Upper lobe of right lung (tissue), 1 donor: Measurements from ENCODE around the gene TPCN2. TPM values are rescaled to one million over a fixed set of nuclear protein-coding genes. Genes with fewer than 3 reads are reported as not detected.
A peak's percentile ranks its signal among the peaks of the same experiment; 100 is the strongest.

Source experiments
- ATAC-seq: fragments of 200-7000 bp; cut with Tn5 transposase; one replicate; pipeline ENCODE4 v1.9.1; 2020; ENCODE audit warnings: mild to moderate bottlenecking, moderate library complexity
- DNase-seq: peaks from one replicate; pipeline ENCODE4 v3.0.0-alpha.2; 2020
- H3K27ac ChIP-seq: fragments of 200-600 bp; one replicate; pipeline ENCODE4 v1.8.0; 2022
- H3K27me3 ChIP-seq: fragments of 200-600 bp; one replicate; pipeline ENCODE4 v1.8.0; 2022; ENCODE audit warnings: mild to moderate bottlenecking
- H3K36me3 ChIP-seq: fragments of 200-600 bp; one replicate; pipeline ENCODE4 v1.8.0; 2022
- H3K4me1 ChIP-seq: fragments of 200-600 bp; one replicate; pipeline ENCODE4 v1.8.0; 2022
- H3K4me3 ChIP-seq: fragments of 200-600 bp; one replicate; pipeline ENCODE4 v1.8.0; 2022; ENCODE audit warnings: mild to moderate bottlenecking
- H3K9me3 ChIP-seq: fragments of 200-600 bp; one replicate; pipeline ENCODE4 v1.8.0; 2022
- intact Hi-C: fragments of 100-400 bp; cut with DNase I; formaldehyde crosslinking; loops from one replicate; pipeline ENCODE4 v1.11.0; 2022
- total RNA-seq: library from RNA; stranded (reverse); fragmentation: NEBNext Ultra II Directional; extraction: Animal tissue kit (Norgen Biotek cat#: 25700); gene quantifications from one replicate; pipeline ENCODE4 v1.2.1, GENCODE V29; 2021
- TF ChIP-seq, protein P1 (sequence below): fragments of 200-600 bp; IDR thresholded peaks from one replicate; pipeline ENCODE4 v1.8.0; 2022; ENCODE audit warnings: antibody characterized with exemption
- donor health status: DM: no; HTN: yes; CAD: no; lungs with severe emphysema.

TPCN2 gene
- total RNA-seq, 1 donor from 2014 or later, result 16.6 TPM

DNA sequence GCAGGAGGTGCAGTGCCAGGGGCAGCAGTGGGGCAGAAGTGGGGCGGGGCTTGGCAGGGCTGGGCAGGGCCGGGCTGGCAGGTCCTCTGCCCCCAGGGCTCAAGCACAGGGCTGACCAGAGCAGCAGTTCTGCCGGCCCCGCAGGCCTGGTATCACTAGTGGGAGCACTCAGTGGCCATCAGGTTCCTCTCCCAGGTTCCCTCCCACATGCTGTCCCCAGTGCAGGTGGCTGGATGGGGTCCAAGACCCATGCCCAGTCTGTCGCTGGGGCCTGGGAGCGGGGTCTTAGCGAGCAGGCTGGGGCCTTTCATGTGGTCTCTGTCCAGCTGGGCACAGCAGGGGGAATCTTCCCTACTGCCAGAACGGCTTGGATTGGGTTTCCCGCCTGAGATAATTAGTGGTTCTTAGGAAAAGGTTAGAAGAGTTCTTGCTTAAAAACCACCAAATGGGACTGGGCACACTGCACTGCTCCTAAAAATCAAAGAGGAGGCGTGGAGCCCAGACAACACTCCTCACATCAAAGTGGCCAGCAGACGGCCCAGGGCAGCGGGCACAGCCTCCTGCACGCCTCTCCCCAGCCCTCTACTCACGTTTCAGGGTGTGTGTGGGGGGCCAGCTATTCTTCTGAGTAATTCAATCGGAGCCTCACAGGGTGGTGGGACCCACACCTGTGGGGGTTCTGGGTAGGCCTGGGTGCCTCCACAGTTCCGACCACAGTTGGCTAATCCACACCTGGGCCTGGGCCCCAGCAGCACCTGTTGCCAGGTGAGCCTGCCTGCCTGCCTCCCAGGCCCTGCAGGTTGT is 45.6 kb downstream of the TPCN2 start:
- Histone ChIP-seq H3K36me3 (peaks cover 12% of the 10 kb centered on the region), H3K27ac (no peak overlapping the region), H3K4me3 (no peak overlapping the region), H3K27me3 (no peaks in the 10 kb centered on the region), H3K9me3 (no peaks in the 10 kb centered on the region), H3K4me1 (no peaks in the 10 kb centered on the region)
- TF ChIP-seq, protein P1, sequence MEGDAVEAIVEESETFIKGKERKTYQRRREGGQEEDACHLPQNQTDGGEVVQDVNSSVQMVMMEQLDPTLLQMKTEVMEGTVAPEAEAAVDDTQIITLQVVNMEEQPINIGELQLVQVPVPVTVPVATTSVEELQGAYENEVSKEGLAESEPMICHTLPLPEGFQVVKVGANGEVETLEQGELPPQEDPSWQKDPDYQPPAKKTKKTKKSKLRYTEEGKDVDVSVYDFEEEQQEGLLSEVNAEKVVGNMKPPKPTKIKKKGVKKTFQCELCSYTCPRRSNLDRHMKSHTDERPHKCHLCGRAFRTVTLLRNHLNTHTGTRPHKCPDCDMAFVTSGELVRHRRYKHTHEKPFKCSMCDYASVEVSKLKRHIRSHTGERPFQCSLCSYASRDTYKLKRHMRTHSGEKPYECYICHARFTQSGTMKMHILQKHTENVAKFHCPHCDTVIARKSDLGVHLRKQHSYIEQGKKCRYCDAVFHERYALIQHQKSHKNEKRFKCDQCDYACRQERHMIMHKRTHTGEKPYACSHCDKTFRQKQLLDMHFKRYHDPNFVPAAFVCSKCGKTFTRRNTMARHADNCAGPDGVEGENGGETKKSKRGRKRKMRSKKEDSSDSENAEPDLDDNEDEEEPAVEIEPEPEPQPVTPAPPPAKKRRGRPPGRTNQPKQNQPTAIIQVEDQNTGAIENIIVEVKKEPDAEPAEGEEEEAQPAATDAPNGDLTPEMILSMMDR, result no peak
- ATAC-seq, result peak; percentile 30
- intact Hi-C loops, result no loop called here
- DNase-seq, result no peak

DNA sequence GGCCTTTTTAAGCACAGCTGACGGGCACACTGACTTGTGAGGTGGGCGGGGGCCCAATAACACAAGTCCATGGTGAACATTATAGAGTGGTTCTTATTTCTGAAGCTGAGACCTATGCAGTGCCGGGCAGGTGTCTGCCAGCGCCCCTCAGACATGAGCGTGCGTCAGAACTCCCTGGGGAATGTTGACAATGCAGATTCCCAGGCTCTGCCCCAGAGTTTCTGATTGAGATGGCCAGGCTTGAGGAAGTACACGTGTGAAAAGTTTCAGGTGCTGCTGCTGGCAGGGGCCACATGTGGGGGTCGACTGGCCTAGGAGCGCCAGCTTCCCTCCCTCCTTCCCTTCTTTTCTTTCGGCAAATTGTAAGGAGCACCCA is 46.2 kb downstream of the TPCN2 start:
- Histone ChIP-seq H3K4me1 (no peaks in the 10 kb centered on the region), H3K36me3 (peaks cover 12% of the 10 kb centered on the region), H3K9me3 (no peaks in the 10 kb centered on the region), H3K27ac (no peak overlapping the region), H3K4me3 (no peak overlapping the region), H3K27me3 (no peaks in the 10 kb centered on the region)
- ATAC-seq (no peak), DNase-seq (no peak)
- intact Hi-C loops, result no loop called here
- TF ChIP-seq, protein P1, result no peak

DNA sequence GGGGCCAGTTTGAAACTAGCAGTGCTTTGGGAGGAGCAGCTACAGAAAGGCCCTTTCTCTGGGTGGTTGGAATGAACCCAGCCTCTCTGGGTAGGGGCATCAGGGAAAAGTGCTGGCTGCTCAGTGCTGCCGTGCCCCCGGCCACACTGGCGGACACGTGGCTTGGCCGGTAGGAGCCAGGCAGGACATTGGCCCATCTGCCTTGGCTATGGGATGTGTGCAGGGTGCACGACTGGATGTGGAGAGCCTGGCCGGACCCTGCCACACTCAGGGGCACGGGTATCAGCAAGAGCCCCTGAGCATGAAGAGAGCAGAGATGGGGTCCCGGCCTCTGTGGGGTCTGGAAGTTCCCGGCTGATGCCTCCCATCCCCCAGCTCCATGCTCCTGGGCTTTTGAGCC is 46.6 kb downstream of the TPCN2 start:
- DNase-seq (no peak), ATAC-seq (no peak)
- H3K4me3 ChIP-seq, result no peak overlapping the region
- peaks cover 12% of the 10 kb centered on the region for H3K36me3 ChIP-seq
- TF ChIP-seq, protein P1, result no peak
- no peaks in the 10 kb centered on the region for H3K9me3 ChIP-seq
- H3K27ac ChIP-seq, result no peak overlapping the region
- intact Hi-C loops, result no loop called here
- peaks cover 2% of the 10 kb centered on the region for H3K27me3 ChIP-seq
- H3K4me1 ChIP-seq, result no peaks in the 10 kb centered on the region

DNA sequence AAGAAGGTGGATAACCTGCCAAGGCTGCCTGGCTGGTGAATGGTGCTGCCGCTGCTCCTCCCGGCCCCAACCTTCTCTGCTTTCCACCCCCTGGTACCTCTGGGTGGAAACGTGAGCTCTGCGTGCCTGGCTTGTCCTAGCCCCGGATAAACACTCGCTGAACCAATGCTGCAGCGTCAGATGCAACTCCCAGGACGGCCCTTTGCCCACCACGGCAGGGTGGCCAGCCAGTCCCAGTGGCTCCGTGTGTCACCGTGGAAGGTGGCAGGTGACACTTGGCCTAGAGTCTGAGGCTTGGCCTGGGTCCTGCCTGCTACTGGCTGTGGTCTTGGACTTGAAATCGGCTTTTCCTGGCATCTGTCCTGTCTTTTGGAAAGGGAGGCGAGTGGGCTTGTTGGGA is 47.7 kb downstream of the TPCN2 start:
- no peaks in the 10 kb centered on the region for H3K4me1 ChIP-seq
- intact Hi-C loops, result no loop called here
- no peaks in the 10 kb centered on the region for H3K9me3 ChIP-seq
- TF ChIP-seq, protein P1, result no peak
- no peak overlapping the region for H3K27ac ChIP-seq
- no peak for DNase-seq
- peaks cover 12% of the 10 kb centered on the region for H3K36me3 ChIP-seq
- H3K27me3 ChIP-seq, result peaks cover 11% of the 10 kb centered on the region
- ATAC-seq, result no peak
- H3K4me3 ChIP-seq, result no peak overlapping the region

DNA sequence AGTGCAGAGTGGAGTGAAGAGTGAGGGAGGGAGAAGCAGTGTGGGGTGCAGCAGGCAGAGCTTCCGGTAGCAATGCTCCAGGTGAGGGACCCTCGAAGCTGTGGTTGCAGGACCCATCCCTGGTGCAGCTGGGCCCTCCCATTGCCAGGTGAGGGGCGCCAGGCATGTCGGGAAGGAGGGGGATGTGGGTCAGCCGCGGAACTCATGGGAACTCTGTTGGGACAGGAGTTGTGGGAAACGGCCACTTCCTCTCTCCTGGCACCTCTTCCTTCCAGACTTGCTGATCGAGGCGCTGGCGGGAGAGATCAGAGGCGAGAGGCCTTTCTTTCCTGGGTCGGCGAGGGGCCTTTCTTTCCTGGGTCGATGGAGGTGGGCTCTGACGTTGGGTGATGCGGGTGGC is 48.5 kb downstream of the TPCN2 start:
- DNase-seq, result no peak
- Histone ChIP-seq H3K4me3 (no peak overlapping the region), H3K9me3 (no peaks in the 10 kb centered on the region), H3K27ac (no peak overlapping the region), H3K4me1 (no peaks in the 10 kb centered on the region), H3K27me3 (peaks cover 11% of the 10 kb centered on the region), H3K36me3 (peaks cover 7% of the 10 kb centered on the region)
- no peak for ATAC-seq
- intact Hi-C loops, result no loop called here
- TF ChIP-seq, protein P1, result no peak
